ENCODE measurements around the gene PNPT1.
"Not testable (repeated sequence)": the region's sequence is repeated elsewhere in the genome, so short reads cannot be mapped to it uniquely, and the experiment has no call there.

The PNPT1 gene

DNA sequence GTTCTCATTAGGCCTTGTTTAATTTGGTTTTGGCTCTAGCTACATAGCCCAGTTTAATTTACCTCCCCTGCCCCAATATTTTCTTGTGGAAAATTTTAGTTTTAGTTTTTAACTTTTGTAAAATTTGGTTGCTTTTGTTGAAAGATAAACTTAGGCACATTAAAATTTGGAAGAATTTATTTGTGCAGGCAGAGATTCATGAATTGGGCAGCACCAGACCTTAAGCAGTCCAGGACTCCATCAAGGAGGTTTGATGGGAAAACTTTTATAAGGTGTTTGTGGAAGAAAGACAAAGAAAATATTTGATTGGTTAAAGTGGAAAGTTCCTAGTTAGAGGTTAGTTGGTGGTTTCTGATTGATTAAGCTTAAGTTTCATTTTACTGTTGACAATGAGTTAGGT lies 16.4 kb upstream of the PNPT1 start:
- no peak overlapping the region for H3K4me3 Mint-ChIP-seq
- H3K9me3 Mint-ChIP-seq (ENCODE audit: low read depth): no peaks in the 10 kb centered on the region
- H3K27ac Mint-ChIP-seq: no peak overlapping the region
- H3K36me3 Mint-ChIP-seq: no peaks in the 10 kb centered on the region
- no peaks in the 10 kb centered on the region for H3K4me1 Mint-ChIP-seq (ENCODE audit: low read depth)
- H3K27me3 Mint-ChIP-seq: peaks cover 3% of the 10 kb centered on the region

DNA sequence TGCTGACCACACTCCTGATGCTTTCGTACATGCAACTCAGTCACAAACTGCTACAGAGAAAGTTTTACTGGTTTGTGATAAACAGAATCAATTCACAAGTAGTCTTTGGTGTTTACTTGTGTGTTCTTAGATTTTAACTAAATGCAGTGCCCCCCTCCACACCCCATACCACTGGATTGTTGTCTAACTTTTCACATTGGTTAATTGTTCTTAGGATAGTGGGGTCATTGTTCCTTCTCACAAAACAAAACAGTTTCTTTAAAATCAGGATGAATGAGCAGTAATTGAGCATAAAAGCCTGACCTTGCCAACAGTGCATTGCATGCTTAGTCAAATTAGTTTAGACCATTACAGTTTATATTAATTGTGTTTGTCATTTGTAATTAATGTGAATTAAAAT lies 14.1 kb upstream of the PNPT1 start:
- Mint-ChIP-seq H3K4me3 (no peak overlapping the region), H3K9me3 (ENCODE audit: low read depth) (no peaks in the 10 kb centered on the region), H3K4me1 (ENCODE audit: low read depth) (no peaks in the 10 kb centered on the region), H3K27ac (no peak overlapping the region), H3K36me3 (no peaks in the 10 kb centered on the region), H3K27me3 (peaks cover 5% of the 10 kb centered on the region)

DNA sequence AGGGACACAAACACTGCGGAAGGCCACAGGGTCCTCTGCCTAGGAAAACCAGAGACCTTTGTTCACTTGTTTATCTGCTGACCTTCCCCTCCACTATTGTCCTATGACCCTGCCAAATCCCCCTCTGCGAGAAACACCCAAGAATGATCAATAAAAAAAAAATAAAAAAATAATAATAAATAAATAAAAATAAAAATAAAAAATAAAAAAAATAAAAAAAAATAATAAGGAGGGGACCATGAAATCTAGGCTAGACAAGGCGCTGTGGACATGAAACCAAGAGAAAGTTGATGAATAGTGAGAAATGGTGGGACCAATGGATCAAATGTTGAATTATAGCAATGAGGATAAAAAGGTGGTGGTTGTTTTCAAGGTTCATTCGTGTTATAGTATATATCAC lies 12.6 kb upstream of the PNPT1 start:
- H3K36me3 Mint-ChIP-seq; H3K4me1 Mint-ChIP-seq (ENCODE audit: low read depth): not testable (repeated sequence)

DNA sequence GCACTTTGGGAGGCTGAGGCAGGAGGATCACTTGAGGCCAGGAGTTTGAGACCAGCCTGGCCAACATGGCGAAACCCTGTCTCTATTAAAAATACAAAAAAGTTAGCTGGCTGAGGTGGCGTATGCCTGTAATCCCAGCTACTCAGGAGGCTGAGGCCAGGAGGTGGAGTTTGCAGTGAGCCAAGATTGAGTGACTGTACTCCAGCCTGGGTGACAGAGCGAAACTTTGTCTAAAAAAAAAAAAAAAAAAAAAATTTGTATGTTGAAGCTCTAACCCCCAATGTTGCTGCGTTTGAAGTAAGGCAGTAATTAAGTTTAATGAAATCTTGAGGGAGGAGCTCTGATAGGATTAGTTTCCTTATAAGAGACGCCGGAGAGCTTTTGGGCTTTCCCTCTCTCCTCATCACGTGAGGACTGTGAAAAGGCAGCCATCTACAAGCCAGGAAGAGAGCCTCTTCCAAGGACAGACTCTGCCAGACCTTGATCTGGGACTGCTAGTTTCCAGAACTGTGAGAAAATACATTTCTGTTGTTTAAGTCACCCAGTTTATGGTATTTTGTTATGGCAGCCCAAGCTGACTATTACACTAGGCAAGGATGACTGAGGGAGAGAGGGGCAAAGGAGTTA lies 11.5 kb upstream of the PNPT1 start:
- no peaks in the 10 kb centered on the region for H3K36me3 Mint-ChIP-seq
- no peaks in the 10 kb centered on the region for H3K4me1 Mint-ChIP-seq (ENCODE audit: low read depth)
- peaks cover 5% of the 10 kb centered on the region for H3K27me3 Mint-ChIP-seq

More for the DNA sequence above, 12.6 kb upstream of the PNPT1 start:
- H3K27ac Mint-ChIP-seq; H3K27me3 Mint-ChIP-seq; H3K4me3 Mint-ChIP-seq; H3K9me3 Mint-ChIP-seq (ENCODE audit: low read depth): not testable (repeated sequence)

DNA sequence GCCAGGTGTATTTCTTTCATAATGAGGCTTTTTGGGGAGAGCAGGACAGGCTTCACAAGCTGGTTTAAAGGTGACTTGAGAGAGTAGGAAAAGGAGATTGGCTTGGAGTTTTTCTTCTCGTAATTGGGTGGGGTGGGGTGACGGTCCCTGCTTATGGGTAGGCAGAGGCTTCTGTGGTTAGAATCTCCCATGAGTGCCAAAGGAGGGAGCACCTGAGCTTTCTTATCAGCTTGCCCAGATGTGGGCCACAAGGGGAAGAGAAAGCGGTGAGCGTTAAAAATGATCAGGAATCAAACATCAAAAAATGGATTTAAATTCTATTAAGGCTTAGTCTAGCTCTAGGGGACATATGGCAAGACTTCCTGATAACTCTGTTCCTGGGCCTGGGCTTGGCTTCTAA lies 9.7 kb upstream of the PNPT1 start:
- H3K36me3 Mint-ChIP-seq: no peaks in the 10 kb centered on the region
- no peak overlapping the region for H3K27ac Mint-ChIP-seq
- peaks cover 5% of the 10 kb centered on the region for H3K27me3 Mint-ChIP-seq
- H3K4me3 Mint-ChIP-seq: no peak overlapping the region
- H3K9me3 Mint-ChIP-seq (ENCODE audit: low read depth): no peaks in the 10 kb centered on the region
- no peaks in the 10 kb centered on the region for H3K4me1 Mint-ChIP-seq (ENCODE audit: low read depth)

More for the DNA sequence above, 11.5 kb upstream of the PNPT1 start:
- Mint-ChIP-seq H3K27ac (no peak overlapping the region), H3K4me3 (no peak overlapping the region), H3K9me3 (ENCODE audit: low read depth) (no peaks in the 10 kb centered on the region)

DNA sequence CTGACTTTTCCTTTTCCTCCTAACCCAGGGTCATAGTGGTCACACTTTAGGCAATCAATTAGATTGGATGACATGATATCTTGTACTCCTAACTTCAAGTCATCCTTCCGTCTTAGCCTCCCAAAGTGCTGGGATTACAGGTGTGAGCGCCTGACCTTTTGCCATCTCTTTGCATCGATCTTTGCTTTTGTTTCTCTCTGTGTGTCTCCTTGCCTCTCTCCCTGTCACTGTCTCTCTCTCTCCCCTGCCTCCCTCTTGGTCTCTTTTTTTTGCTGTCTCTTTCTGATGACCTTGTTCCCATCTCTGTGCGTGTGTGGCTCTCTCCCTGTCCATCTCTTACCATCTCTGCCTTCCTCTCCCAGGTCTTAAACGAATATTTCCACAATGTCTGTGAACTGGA lies 904 bp downstream of the PNPT1 start:
- peak overlapping the region; percentile 96 for H3K27ac Mint-ChIP-seq
- H3K27me3 Mint-ChIP-seq; H3K9me3 Mint-ChIP-seq (ENCODE audit: low read depth): not testable (repeated sequence)
- peak overlapping the region; percentile 98 for H3K4me3 Mint-ChIP-seq
- peaks cover 15% of the 10 kb centered on the region for H3K36me3 Mint-ChIP-seq
- peaks cover 41% of the 10 kb centered on the region for H3K4me1 Mint-ChIP-seq (ENCODE audit: low read depth)

DNA sequence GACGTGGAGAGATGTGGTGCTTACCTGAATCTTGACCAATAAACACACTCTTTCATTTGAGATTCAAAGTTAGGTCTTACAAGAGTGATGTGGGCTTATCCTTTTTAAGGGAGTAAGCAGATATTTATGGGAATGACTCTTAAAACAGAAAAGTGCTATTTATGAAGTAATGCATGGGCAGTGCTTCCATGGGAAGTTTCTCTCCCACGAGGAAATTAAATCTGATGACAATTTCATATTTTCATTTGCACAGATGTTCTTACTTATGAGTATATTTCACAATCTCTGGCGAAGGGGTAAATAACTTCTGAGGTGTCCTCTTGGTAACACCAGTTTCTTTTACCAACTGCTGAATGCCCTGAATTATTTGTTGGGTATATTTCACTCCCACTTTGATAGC lies 21.0 kb downstream of the PNPT1 start:
- no peaks in the 10 kb centered on the region for H3K9me3 Mint-ChIP-seq (ENCODE audit: low read depth)
- no peaks in the 10 kb centered on the region for H3K27me3 Mint-ChIP-seq
- H3K4me1 Mint-ChIP-seq (ENCODE audit: low read depth): peaks cover 1% of the 10 kb centered on the region
- H3K27ac Mint-ChIP-seq: no peak overlapping the region
- H3K36me3 Mint-ChIP-seq: peaks cover 9% of the 10 kb centered on the region
- H3K4me3 Mint-ChIP-seq: no peak overlapping the region

DNA sequence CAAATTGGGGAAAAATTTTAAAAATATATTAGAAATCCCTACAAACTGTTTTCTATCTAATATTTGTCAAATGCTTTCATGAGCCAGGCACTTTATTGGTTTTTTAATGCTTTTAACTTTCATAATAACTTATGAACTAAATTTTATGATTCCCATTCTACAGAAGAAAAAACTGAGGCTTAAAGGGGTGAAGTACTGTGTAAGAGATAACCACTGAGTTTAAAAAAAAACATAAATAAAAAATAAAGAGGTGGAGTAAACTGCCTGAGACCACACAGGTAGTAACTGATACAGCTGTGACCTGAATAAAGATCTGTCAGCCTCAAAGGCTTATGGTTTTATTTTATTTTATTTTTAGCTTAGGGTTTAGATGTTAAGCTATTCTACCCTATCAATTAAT lies 24.7 kb downstream of the PNPT1 start:
- Mint-ChIP-seq H3K4me3 (no peak overlapping the region), H3K4me1 (ENCODE audit: low read depth) (no peaks in the 10 kb centered on the region), H3K27me3 (no peaks in the 10 kb centered on the region), H3K9me3 (ENCODE audit: low read depth) (no peaks in the 10 kb centered on the region), H3K36me3 (peaks cover 12% of the 10 kb centered on the region), H3K27ac (no peak overlapping the region)

DNA sequence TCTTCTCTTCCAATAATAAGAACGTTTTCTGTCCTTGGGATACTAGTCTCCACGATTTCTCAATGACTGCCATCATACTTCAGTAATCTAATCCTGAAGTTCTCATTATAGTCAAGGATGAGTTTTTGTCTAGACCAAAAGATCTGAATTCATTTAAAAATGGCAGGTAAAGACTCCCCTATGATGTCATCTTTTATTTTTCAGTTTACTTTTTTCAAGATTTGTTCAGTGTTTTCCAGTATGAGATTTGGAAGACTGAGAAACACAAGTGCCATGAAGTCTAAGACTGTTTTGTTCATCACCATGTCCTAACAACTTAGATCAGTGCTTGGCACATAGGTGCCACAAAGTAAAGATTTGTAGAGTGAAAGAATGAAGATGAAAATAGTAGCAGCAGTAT lies 40.4 kb downstream of the PNPT1 start:
- Mint-ChIP-seq H3K27me3 (no peaks in the 10 kb centered on the region), H3K27ac (no peak overlapping the region)

DNA sequence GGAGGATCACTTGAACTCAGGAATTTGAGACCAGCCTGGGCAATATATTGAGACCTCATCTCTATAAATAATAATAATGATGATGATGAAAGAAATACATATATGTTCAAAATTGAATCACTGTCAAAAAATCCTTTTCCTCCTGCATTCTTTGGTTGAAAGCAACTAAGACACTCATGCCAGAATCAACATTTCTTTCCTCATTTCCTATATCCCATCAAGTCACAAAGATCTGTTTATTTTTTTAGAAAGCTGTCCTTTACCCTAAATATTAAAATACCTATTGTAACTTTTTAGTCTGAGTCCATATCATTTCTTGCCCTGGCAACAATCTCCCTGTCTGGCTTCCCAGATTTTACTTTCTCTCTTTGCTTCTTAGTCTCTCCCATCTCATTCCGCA lies 44.4 kb downstream of the PNPT1 start:
- Mint-ChIP-seq H3K4me3 (no peak overlapping the region), H3K36me3 (peaks cover 10% of the 10 kb centered on the region), H3K9me3 (ENCODE audit: low read depth) (no peaks in the 10 kb centered on the region), H3K4me1 (ENCODE audit: low read depth) (no peaks in the 10 kb centered on the region), H3K27me3 (no peaks in the 10 kb centered on the region), H3K27ac (no peak overlapping the region)

More for the DNA sequence above, 40.4 kb downstream of the PNPT1 start:
- no peak overlapping the region for H3K4me3 Mint-ChIP-seq
- H3K4me1 Mint-ChIP-seq (ENCODE audit: low read depth): no peaks in the 10 kb centered on the region
- peaks cover 19% of the 10 kb centered on the region for H3K36me3 Mint-ChIP-seq
- H3K9me3 Mint-ChIP-seq (ENCODE audit: low read depth): no peaks in the 10 kb centered on the region

DNA sequence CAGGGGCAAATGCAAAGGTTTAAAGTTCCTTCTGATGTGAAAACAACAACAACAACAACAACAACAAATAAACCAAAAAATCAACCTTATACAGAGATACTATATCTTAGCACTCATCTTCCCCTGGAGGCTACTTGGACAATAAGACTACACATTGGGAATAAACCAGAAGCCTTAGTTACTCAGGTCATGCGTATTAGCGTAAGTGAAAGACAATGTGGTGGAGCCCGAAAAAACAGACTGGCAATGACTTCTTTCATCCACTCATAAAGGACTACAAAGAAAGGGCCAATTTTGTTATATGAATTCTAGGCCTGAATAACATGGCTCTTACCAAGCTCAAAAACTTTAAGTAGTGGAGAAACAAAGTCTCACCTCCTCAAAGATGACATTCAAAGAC lies 56.8 kb downstream of the PNPT1 start:
- Mint-ChIP-seq H3K4me3 (no peak overlapping the region), H3K36me3 (peaks cover 16% of the 10 kb centered on the region), H3K9me3 (ENCODE audit: low read depth) (no peaks in the 10 kb centered on the region), H3K4me1 (ENCODE audit: low read depth) (peaks cover 3% of the 10 kb centered on the region), H3K27me3 (no peaks in the 10 kb centered on the region), H3K27ac (no peak overlapping the region)

DNA sequence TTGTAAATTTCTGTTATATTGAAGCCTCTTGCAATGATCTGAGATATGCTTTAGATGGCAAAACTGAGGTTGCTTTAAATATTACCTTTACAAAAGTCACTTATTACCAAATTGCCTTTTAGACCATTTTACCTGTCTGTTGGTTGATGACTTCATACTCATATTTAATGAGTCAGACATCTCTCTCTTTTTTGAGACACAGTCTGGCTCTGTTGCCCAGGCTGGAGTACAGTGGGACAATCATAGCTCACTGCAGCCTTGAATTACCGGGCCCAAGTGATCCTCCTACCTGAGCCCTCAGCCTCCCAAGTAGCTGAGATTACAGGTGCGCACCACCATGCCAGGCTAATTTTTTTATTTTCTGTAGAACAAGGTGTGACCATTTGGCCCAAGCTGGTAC lies 64.7 kb downstream of the PNPT1 start:
- Mint-ChIP-seq H3K27me3 (no peaks in the 10 kb centered on the region), H3K4me3 (no peak overlapping the region), H3K9me3 (ENCODE audit: low read depth) (no peaks in the 10 kb centered on the region), H3K36me3 (peaks cover 10% of the 10 kb centered on the region), H3K27ac (no peak overlapping the region), H3K4me1 (ENCODE audit: low read depth) (peaks cover 40% of the 10 kb centered on the region)

DNA sequence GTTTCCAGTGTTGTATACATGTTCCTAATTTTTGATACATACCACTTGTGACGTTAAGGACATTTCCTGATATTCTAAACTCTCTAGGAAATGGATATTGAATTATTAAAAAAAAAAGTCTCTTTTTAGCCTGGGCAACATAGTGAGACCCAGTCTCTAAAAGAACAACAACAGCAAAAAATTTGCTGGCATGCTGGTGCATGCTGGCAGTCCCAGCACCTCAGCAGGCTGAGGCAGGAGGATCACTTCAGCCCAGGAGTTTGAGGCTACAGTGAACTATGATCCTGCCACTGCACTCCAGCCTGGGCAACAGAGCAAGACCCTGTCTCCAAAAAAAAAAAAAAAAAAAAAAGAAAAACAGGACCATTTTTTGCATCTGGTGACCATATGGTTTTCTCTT lies 65.7 kb downstream of the PNPT1 start:
- Mint-ChIP-seq H3K27ac (no peak overlapping the region), H3K4me1 (ENCODE audit: low read depth) (peaks cover 50% of the 10 kb centered on the region), H3K9me3 (ENCODE audit: low read depth) (no peaks in the 10 kb centered on the region), H3K36me3 (peaks cover 10% of the 10 kb centered on the region), H3K4me3 (no peak overlapping the region), H3K27me3 (no peaks in the 10 kb centered on the region)

DNA sequence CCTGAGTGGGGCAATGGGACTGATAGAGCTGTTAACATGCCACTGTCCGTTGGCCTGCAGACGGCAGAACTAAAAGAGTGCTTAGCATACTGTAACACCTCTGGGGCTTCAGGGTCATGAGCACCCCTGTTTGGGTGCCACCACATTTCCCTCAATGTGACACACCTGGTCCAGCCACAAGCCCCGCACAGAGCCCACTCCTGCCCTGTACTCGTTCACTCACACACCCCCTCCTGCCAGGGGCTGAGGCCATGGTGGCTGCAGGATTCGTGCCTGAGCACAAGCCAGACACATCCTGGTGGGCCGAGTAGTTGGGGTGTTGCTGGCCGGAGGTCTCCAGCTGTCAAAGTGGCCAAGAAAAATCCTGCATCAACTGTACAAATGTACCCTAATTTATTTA lies 71.8 kb downstream of the PNPT1 start:
- Mint-ChIP-seq H3K4me1 (ENCODE audit: low read depth) (peaks cover 63% of the 10 kb centered on the region), H3K9me3 (ENCODE audit: low read depth) (no peaks in the 10 kb centered on the region), H3K36me3 (peaks cover 9% of the 10 kb centered on the region), H3K27me3 (no peaks in the 10 kb centered on the region), H3K27ac (peak overlapping the region; percentile 10), H3K4me3 (peak overlapping the region; percentile 8)

DNA sequence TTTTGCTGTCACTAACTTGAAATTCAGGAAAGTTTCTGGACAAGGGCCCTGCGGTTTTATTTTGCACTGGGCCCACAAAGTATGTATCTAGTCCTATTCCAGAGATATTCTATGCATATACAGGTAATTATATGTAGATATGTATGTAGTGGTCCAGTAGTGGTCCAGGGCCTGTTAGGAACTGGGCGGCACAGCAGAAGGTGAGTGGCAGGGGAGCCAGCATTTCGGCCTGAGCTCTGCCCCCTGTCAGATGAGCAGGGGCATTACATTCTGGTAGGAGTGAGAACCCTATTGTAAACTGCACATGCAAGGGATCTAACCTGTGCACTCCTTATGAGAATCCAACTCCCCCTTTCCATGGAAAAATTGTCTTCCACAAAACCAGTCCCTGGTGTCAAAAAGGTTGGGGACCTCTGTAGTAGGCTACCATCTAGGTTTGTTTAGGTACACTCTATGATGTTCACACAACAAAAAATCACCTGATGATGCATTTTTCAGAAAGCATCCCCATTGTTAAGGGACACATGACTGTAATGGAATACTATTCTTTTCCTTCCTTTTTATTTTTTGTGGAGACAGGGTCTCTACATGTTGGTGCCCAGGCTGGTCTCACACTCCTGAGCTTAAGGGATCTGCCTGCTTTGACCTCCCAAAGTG lies 73.4 kb downstream of the PNPT1 start:
- H3K4me1 Mint-ChIP-seq (ENCODE audit: low read depth): peaks cover 54% of the 10 kb centered on the region
- H3K4me3 Mint-ChIP-seq: no peak overlapping the region
- H3K27me3 Mint-ChIP-seq: no peaks in the 10 kb centered on the region
- H3K36me3 Mint-ChIP-seq: peaks cover 6% of the 10 kb centered on the region
- H3K27ac Mint-ChIP-seq: peak overlapping the region; percentile 75
- no peaks in the 10 kb centered on the region for H3K9me3 Mint-ChIP-seq (ENCODE audit: low read depth)
